OCI-LY3 (cell line): Measurements from ENCODE around the gene CDH4.

Source experiments
- H2AFZ ChIP-seq: fragments of 200-600, 300-600 bp; shearing (Covaris generic); 2 replicates; pipeline ENCODE4 v1.6.0; 2014; ENCODE audit warnings: antibody characterized with exemption, low read depth, low read length
- H3K27ac ChIP-seq: fragments of 200-600, 300-600 bp; sonication (generic); 2 replicates; pipeline ENCODE4 v1.5.1; 2014; ENCODE audit warnings: mild to moderate bottlenecking, low read length, moderate library complexity, mixed read lengths
- H3K27me3 ChIP-seq: fragments of 200-600, 300-600 bp; sonication (generic); 2 replicates; pipeline ENCODE4 v1.6.1; 2014; ENCODE audit warnings: low read depth, low read length, mixed read lengths
- H3K36me3 ChIP-seq: fragments of 200-600, 300-600 bp; sonication (generic); replicated peaks from 2 replicates; pipeline ENCODE3; 2014; ENCODE audit warnings: low read depth, low read length, mixed read lengths
- H3K4me1 ChIP-seq: fragments of 300-600, 200-600 bp; sonication (generic); 2 replicates; pipeline ENCODE4 v1.6.1; 2014; ENCODE audit warnings: low read length, mixed read lengths
- H3K4me2 ChIP-seq: fragments of 200-600, 300-600 bp; sonication (generic); 2 replicates; pipeline ENCODE4 v1.6.1; 2014; ENCODE audit warnings: low read length, mixed read lengths
- H3K4me3 ChIP-seq: fragments of 300-600, 200-600 bp; sonication (generic); 2 replicates; pipeline ENCODE4 v1.5.1; 2014; ENCODE audit warnings: antibody characterized with exemption, mild to moderate bottlenecking, low read length, moderate library complexity
- H3K79me2 ChIP-seq: fragments of 300-600, 200-600 bp; shearing (Covaris generic); 2 replicates; pipeline ENCODE4 v1.6.1; 2014; ENCODE audit warnings: mild to moderate bottlenecking, low read length, mixed read lengths
- H3K9ac ChIP-seq: fragments of 300-600, 200-600 bp; shearing (Covaris generic); 2 replicates; pipeline ENCODE4 v1.6.0; 2014; ENCODE audit warnings: mild to moderate bottlenecking, low read length, moderate library complexity
- H3K9me3 ChIP-seq: fragments of 200-600, 300-600 bp; shearing (Covaris generic); 2 replicates; pipeline ENCODE4 v1.6.1; 2014; ENCODE audit warnings: low read length, mixed read lengths; ENCODE audit not compliant: insufficient read depth
- H4K20me1 ChIP-seq: fragments of 200-600, 300-600 bp; sonication (generic); 2 replicates; pipeline ENCODE4 v1.6.1; 2016; ENCODE audit warnings: low read length, mixed read lengths; ENCODE audit not compliant: insufficient read depth
- CTCF ChIP-seq: fragments of 200-600, 300-600 bp; sonication (generic); IDR thresholded peaks from 2 replicates; pipeline ENCODE4 v1.5.1; 2014; ENCODE audit warnings: antibody characterized with exemption, low read length, low read depth
- EZH2phosphoT487 ChIP-seq: fragments of 200-600 bp; shearing (Covaris generic); IDR thresholded peaks from 2 replicates; pipeline ENCODE4 v1.6.1; 2018; ENCODE audit warnings: antibody characterized with exemption, mixed run types, low read depth

CDH4 gene

GRCh38 chr20:61459266-61459665, 207.2 kb downstream of the CDH4 start:
- no peak overlapping the region for H3K4me3 ChIP-seq
- TF ChIP-seq CTCF (no peak), EZH2phosphoT487 (no peak)
- H3K4me1 ChIP-seq = no peaks in the 10 kb centered on the region
- no peaks in the 10 kb centered on the region for H3K36me3 ChIP-seq
- no peak overlapping the region for H3K4me2 ChIP-seq
- H3K9ac ChIP-seq = no peak overlapping the region
- no peaks in the 10 kb centered on the region for H3K27me3 ChIP-seq
- no peaks in the 10 kb centered on the region for H3K9me3 ChIP-seq
- H3K27ac ChIP-seq = no peak overlapping the region
- H3K79me2 ChIP-seq = no peaks in the 10 kb centered on the region
- no peak overlapping the region for H2AFZ ChIP-seq
- H4K20me1 ChIP-seq = no peaks in the 10 kb centered on the region

GRCh38 chr20:61459705-61460104, 207.6 kb downstream of the CDH4 start:
- Histone ChIP-seq H3K4me2 (no peak overlapping the region), H3K79me2 (no peaks in the 10 kb centered on the region), H3K36me3 (no peaks in the 10 kb centered on the region), H3K9me3 (no peaks in the 10 kb centered on the region), H3K4me1 (no peaks in the 10 kb centered on the region), H3K27me3 (no peaks in the 10 kb centered on the region), H3K27ac (no peak overlapping the region), H2AFZ (no peak overlapping the region), H3K9ac (no peak overlapping the region), H3K4me3 (no peak overlapping the region), H4K20me1 (no peaks in the 10 kb centered on the region)
- TF ChIP-seq CTCF (no peak), EZH2phosphoT487 (no peak)

GRCh38 chr20:61460261-61461052, 208.4 kb downstream of the CDH4 start:
- Histone ChIP-seq H4K20me1 (no peaks in the 10 kb centered on the region), H3K36me3 (no peaks in the 10 kb centered on the region), H3K4me2 (no peak overlapping the region), H3K79me2 (no peaks in the 10 kb centered on the region), H3K27me3 (no peaks in the 10 kb centered on the region), H3K27ac (no peak overlapping the region), H2AFZ (no peak overlapping the region), H3K9ac (no peak overlapping the region), H3K4me3 (no peak overlapping the region), H3K4me1 (no peaks in the 10 kb centered on the region), H3K9me3 (no peaks in the 10 kb centered on the region)
- no peak for TF ChIP-seq CTCF
- no peak for TF ChIP-seq EZH2phosphoT487

GRCh38 chr20:61461461-61461860, 209.4 kb downstream of the CDH4 start:
- H3K4me2 ChIP-seq = no peak overlapping the region
- no peak overlapping the region for H3K4me3 ChIP-seq
- no peaks in the 10 kb centered on the region for H3K27me3 ChIP-seq
- H3K79me2 ChIP-seq = no peaks in the 10 kb centered on the region
- H3K9ac ChIP-seq = no peak overlapping the region
- no peaks in the 10 kb centered on the region for H4K20me1 ChIP-seq
- no peak overlapping the region for H2AFZ ChIP-seq
- H3K36me3 ChIP-seq = no peaks in the 10 kb centered on the region
- H3K4me1 ChIP-seq = no peaks in the 10 kb centered on the region
- no peak for TF ChIP-seq EZH2phosphoT487
- TF ChIP-seq CTCF = no peak
- H3K9me3 ChIP-seq = no peaks in the 10 kb centered on the region
- no peak overlapping the region for H3K27ac ChIP-seq
